22Rv1 (cell line): ENCODE measurements around the gene BMP5.

Experiments used
- ZFX ChIP-seq: fragments of 450-650 bp; IDR thresholded peaks from 2 replicates; pipeline ENCODE4 v1.6.1; 2017; ENCODE audit warnings: antibody characterized with exemption, borderline replicate concordance
- TF ChIP-seq, protein P1 (sequence below): fragments of 450-650 bp; IDR thresholded peaks from 2 replicates; pipeline ENCODE4 v1.5.1; 2017; ENCODE audit warnings: mild to moderate bottlenecking

- TF ChIP-seq, protein P1, sequence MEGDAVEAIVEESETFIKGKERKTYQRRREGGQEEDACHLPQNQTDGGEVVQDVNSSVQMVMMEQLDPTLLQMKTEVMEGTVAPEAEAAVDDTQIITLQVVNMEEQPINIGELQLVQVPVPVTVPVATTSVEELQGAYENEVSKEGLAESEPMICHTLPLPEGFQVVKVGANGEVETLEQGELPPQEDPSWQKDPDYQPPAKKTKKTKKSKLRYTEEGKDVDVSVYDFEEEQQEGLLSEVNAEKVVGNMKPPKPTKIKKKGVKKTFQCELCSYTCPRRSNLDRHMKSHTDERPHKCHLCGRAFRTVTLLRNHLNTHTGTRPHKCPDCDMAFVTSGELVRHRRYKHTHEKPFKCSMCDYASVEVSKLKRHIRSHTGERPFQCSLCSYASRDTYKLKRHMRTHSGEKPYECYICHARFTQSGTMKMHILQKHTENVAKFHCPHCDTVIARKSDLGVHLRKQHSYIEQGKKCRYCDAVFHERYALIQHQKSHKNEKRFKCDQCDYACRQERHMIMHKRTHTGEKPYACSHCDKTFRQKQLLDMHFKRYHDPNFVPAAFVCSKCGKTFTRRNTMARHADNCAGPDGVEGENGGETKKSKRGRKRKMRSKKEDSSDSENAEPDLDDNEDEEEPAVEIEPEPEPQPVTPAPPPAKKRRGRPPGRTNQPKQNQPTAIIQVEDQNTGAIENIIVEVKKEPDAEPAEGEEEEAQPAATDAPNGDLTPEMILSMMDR, result no peak
- no peak for TF ChIP-seq ZFX
Measured at GRCh38 chr6:55778705-55779104, 96.7 kb downstream of the BMP5 start.
